MCF 10A (cell line): ENCODE results near the gene RNF115. TPM values are rescaled to one million over a fixed set of nuclear protein-coding genes. Genes with fewer than 3 reads are reported as not detected.
"Not testable (repeated sequence)": the region's sequence is repeated elsewhere in the genome, so short reads cannot be mapped to it uniquely, and the experiment has no call there.

Experiments
- BruUV-seq: library from RNA; stranded (reverse); fragments of 400-500 nt; replicated peaks from 2 replicates; lab custom pipeline; 2021; lab: Mats Ljungman, UMichigan
- CTCF ChIA-PET: fragments of 300-600 bp; sonication (Branson Sonifier 250); formaldehyde crosslinking; extraction: SDS; loops from one replicate; lab custom pipeline; 2021; ENCODE audit warnings: antibody characterized with exemption, inconsistent platforms; lab: Yijun Ruan, JAX
- POLR2A ChIA-PET: fragments of 300-600, 350-650 bp; sonication (Branson Sonifier 250); formaldehyde crosslinking; extraction: SDS; loops from one replicate; lab custom pipeline; 2020; ENCODE audit warnings: antibody characterized with exemption, inconsistent platforms; lab: Yijun Ruan, JAX
- DNase-seq: peaks from one replicate; pipeline ENCODE4 v3.0.0-alpha.2; 2018; ENCODE audit not compliant: unreplicated experiment
- H3K27ac Mint-ChIP-seq: one replicate; pipeline ENCODE4 v1.8.0; 2022; ENCODE audit warnings: mild to moderate bottlenecking, low read depth, mixed read lengths; ENCODE audit not compliant: unreplicated experiment
- H3K27me3 Mint-ChIP-seq: one replicate; pipeline ENCODE4 v1.8.0; 2022; ENCODE audit warnings: mixed read lengths; ENCODE audit not compliant: insufficient read depth, unreplicated experiment
- H3K36me3 Mint-ChIP-seq: one replicate; pipeline ENCODE4 v1.8.0; 2022; ENCODE audit warnings: mild to moderate bottlenecking, moderate library complexity, mixed read lengths; ENCODE audit not compliant: insufficient read depth, unreplicated experiment
- H3K4me1 Mint-ChIP-seq: one replicate; pipeline ENCODE4 v1.8.0; 2022; ENCODE audit warnings: mixed read lengths; ENCODE audit not compliant: insufficient read depth, unreplicated experiment
- H3K4me3 Mint-ChIP-seq: one replicate; pipeline ENCODE4 v1.8.0; 2022; ENCODE audit warnings: mild to moderate bottlenecking, moderate library complexity, mixed read lengths; ENCODE audit not compliant: unreplicated experiment
- H3K9me3 Mint-ChIP-seq: one replicate; pipeline ENCODE4 v1.8.0; 2022; ENCODE audit warnings: mixed read lengths; ENCODE audit not compliant: unreplicated experiment
- intact Hi-C: fragments of 100-400 bp; cut with micrococcal nuclease; formaldehyde crosslinking; loops from 2 replicates; pipeline ENCODE4 v1.14.1; 2022
- total RNA-seq: library from RNA; stranded (reverse); gene quantifications from 2 replicates; pipeline ENCODE4 v1.2.3, GENCODE V29; 2022
- TF ChIP-seq, protein P1 (sequence below): fragments of 200-600 bp; IDR thresholded peaks from one replicate; pipeline ENCODE4 v1.8.0; 2022; ENCODE audit warnings: antibody characterized with exemption, mild to moderate bottlenecking; ENCODE audit not compliant: unreplicated experiment

RNF115 gene
- total RNA-seq, 1 experiment from 2014 or later: 19.5 TPM

DNA sequence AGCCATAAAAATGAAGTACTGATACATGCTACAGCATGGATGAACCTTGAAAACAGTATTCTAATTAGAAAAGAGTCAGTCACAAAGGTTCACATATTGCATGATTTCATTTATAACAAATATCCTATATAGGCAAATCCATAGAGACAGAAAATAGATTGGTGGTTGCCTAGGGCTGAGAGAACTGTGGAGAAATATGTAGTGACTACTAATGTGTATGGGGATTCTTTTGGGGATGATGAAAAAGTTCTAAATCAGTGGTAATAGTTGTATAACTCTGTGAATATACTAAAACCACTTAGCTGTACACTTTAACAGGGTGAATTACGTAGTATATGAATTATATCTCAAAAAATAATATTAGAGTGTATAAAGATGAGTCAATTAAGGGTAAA lies 45.8 kb downstream of the RNF115 start:
- Mint-ChIP-seq H3K4me1 (peaks cover 24% of the 10 kb centered on the region), H3K36me3 (peaks cover 39% of the 10 kb centered on the region), H3K27me3 (no peaks in the 10 kb centered on the region), H3K4me3 (no peak overlapping the region), H3K9me3 (no peaks in the 10 kb centered on the region), H3K27ac (no peak overlapping the region)
- BruUV-seq: no TSS peak
- CTCF ChIA-PET: interaction anchor here (1.2 to 1.7 kb wide), 2 partner anchors 113 to 133 kb away, joined by 4 read pairs; no protein-coding TSS in a partner anchor
- DNase-seq: no peak
- intact Hi-C loops: no loop called here
- TF ChIP-seq, protein P1, sequence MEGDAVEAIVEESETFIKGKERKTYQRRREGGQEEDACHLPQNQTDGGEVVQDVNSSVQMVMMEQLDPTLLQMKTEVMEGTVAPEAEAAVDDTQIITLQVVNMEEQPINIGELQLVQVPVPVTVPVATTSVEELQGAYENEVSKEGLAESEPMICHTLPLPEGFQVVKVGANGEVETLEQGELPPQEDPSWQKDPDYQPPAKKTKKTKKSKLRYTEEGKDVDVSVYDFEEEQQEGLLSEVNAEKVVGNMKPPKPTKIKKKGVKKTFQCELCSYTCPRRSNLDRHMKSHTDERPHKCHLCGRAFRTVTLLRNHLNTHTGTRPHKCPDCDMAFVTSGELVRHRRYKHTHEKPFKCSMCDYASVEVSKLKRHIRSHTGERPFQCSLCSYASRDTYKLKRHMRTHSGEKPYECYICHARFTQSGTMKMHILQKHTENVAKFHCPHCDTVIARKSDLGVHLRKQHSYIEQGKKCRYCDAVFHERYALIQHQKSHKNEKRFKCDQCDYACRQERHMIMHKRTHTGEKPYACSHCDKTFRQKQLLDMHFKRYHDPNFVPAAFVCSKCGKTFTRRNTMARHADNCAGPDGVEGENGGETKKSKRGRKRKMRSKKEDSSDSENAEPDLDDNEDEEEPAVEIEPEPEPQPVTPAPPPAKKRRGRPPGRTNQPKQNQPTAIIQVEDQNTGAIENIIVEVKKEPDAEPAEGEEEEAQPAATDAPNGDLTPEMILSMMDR: no peak
- POLR2A ChIA-PET: interaction anchor here (0.6 to 1.1 kb wide), 3 partner anchors 26 to 182 kb away, joined by 3 read pairs; partner anchors contain the start of gene PIAS3

DNA sequence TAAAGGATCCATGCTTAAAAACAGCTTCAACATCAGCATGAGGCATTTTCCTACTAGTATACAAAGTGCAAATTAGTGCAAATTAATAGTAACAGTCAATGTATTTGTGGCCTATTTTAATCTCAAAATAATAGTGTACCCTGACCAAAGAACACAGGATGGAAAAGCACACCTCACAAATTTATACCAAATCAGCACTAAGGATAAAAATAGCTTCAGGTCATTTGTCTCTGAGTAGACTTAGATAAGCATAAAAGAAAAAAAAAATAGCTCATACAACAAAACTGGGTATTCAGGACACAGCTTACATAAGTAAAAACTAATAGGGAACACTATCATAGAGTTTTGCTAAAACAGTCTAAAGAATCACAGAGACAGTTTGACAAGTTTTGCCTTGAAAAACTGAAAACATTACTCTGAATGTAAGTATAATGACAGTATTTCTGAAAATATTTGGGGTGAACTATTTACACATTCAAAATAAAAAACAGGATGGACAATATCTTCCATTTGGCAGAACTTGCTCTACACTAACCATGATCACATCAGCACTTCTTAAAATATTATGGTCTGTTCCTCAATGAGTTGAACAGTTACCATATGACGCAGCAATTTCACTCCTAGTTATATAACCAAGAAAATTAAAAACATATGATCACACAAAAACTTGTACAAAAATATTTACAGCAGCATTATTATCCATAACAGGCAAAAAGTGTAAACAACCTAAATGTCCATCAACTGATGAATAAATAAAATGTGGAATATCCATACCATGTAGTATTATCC lies 46.3 kb downstream of the RNF115 start:
- BruUV-seq: no TSS peak
- intact Hi-C loops: no loop called here
- Mint-ChIP-seq H3K4me1 (peaks cover 20% of the 10 kb centered on the region), H3K9me3 (no peaks in the 10 kb centered on the region), H3K4me3 (no peak overlapping the region), H3K36me3 (peaks cover 43% of the 10 kb centered on the region), H3K27me3 (no peaks in the 10 kb centered on the region), H3K27ac (no peak overlapping the region)
- TF ChIP-seq, protein P1: no peak
- no peak for DNase-seq
- POLR2A ChIA-PET: interaction anchor here (0.8 to 1.9 kb wide), 2 partner anchors 21 to 47 kb away, joined by 3 to 9 read pairs; partner anchors contain the start of genes POLR3C and RNF115
- CTCF ChIA-PET: interaction anchor here (0.6 to 0.7 kb wide), 2 partner anchors 18 to 61 kb away, joined by 3 to 4 read pairs; no protein-coding TSS in a partner anchor

DNA sequence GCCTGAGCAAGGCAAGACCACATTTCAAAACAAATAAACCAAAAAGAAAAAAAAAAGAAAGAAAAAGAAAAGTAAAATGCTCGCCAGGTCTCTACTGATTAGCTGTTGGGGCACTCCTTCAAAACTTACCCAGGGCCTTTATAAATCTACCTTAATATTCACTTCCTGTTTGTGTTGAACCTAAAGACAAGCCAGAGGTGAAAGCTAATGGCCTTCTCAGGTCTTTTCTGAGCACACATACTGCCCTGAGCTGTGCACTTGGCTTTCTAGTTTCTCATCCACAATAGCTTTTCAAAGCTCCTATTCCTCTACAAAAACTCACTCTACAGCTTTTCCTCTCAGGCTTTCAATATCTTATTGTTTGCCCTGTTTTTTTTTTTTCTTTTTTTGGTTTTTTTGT lies 50.5 kb downstream of the RNF115 start:
- TF ChIP-seq, protein P1: no peak
- BruUV-seq: no TSS peak
- H3K27ac Mint-ChIP-seq: no peak overlapping the region
- H3K27me3 Mint-ChIP-seq: no peaks in the 10 kb centered on the region
- CTCF ChIA-PET: interaction anchor here (0.7 to 1.4 kb wide), 6 partner anchors 9 to 159 kb away, joined by 3 to 5 read pairs (median 4); partner anchors contain the start of gene NUDT17
- intact Hi-C loops: no loop called here
- H3K4me3 Mint-ChIP-seq: no peak overlapping the region
- peaks cover 53% of the 10 kb centered on the region for H3K36me3 Mint-ChIP-seq
- no peaks in the 10 kb centered on the region for H3K4me1 Mint-ChIP-seq
- no peaks in the 10 kb centered on the region for H3K9me3 Mint-ChIP-seq
- POLR2A ChIA-PET: interaction anchor here (0.6 to 3.5 kb wide), 5 partner anchors 8 to 51 kb away, joined by 3 to 17 read pairs (median 3); partner anchors contain the start of genes POLR3C and RNF115
- DNase-seq: no peak

DNA sequence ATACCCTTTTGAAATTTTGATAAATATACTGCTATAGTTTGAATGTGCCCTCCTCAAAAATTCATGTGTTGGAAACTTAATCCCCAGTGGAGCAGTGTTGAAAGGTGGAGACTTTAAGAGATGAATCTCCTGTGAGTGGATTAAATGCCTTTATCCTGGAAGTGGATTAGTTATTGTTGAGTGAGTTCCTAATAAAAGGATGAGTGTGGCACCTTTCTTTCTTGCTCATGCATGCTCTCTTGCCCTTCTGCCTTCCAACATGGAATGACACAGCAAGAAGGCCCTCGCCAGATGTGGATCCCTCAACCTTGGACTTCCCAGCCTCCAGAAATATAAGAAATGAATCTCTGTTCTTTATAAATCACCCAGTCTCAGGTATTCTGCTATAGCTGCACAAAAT lies 52.8 kb downstream of the RNF115 start:
- ChIA-PET POLR2A (interaction anchor here (3.5 kb wide), 1 partner anchor 10 kb away, joined by 17 read pairs; no protein-coding TSS in a partner anchor), CTCF (no interaction called here)
- Mint-ChIP-seq H3K4me3 (no peak overlapping the region), H3K9me3 (no peaks in the 10 kb centered on the region), H3K4me1 (no peaks in the 10 kb centered on the region), H3K27me3 (no peaks in the 10 kb centered on the region), H3K27ac (no peak overlapping the region), H3K36me3 (peaks cover 45% of the 10 kb centered on the region)
- DNase-seq: no peak
- no TSS peak for BruUV-seq
- intact Hi-C loops: no loop called here
- TF ChIP-seq, protein P1: no peak

DNA sequence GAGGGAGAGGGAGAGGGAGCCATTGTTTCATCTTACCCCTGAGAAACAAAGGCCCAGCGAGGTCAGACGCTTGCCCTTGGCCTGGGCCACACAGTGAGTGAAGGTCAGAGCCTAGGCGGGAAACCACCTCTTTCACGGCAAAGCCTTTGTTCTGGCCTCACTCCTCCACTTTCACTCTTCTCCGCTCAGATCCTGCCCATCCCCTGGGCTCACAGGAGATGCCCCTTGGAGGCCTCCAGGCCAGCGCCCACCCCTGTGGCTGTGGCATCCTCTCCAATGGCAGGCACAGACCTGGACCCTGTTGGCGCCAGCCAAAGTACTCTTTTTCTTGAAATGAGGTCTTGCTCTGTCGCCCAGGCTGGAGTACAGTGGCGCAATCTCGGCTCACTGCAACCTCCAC lies 55.9 kb downstream of the RNF115 start:
- H3K4me3 Mint-ChIP-seq, intact Hi-C loops, DNase-seq, H3K27me3 Mint-ChIP-seq, H3K27ac Mint-ChIP-seq, BruUV-seq, H3K9me3 Mint-ChIP-seq, H3K4me1 Mint-ChIP-seq: not testable (repeated sequence)
- CTCF ChIA-PET: interaction anchor here (0.7 to 1.2 kb wide), 2 partner anchors 60 to 124 kb away, joined by 3 read pairs; no protein-coding TSS in a partner anchor
- peaks cover 42% of the 10 kb centered on the region for H3K36me3 Mint-ChIP-seq
- POLR2A ChIA-PET: interaction anchor here (1.3 kb wide), 1 partner anchor 8 kb away, joined by 3 read pairs; no protein-coding TSS in a partner anchor

DNA sequence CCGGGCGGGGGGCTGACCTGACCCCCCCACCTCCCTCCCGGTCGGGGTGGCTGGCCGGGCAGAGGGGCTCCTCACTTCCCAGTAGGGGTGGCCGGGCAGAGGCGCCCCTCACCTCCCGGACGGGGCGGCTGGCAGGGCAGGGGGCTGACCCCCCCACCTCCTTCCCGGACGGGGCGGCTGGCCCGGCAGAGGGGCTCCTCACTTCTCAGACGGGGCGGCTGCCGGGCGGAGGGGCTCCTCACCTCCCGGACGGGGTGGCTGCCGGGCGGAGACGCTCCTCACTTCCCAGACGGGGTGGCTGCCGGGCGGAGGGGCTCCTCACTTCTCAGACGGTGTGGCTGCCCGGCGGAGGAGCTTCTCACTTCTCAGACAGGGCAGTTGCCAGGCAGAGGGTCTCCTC lies 57.0 kb downstream of the RNF115 start:
- H3K9me3 Mint-ChIP-seq, H3K27ac Mint-ChIP-seq, DNase-seq, H3K4me3 Mint-ChIP-seq, H3K4me1 Mint-ChIP-seq, BruUV-seq, H3K27me3 Mint-ChIP-seq, intact Hi-C loops, CTCF ChIA-PET, POLR2A ChIA-PET: not testable (repeated sequence)
- H3K36me3 Mint-ChIP-seq: peaks cover 40% of the 10 kb centered on the region
